Small intestine (tissue), 7 donors: Measurements from ENCODE around the gene HNRNPU. TPM values are rescaled to one million over a fixed set of nuclear protein-coding genes. Genes with fewer than 3 reads are reported as not detected.

Experiments
- DNase-seq, 2 donors: peaks; one replicate each; pipeline versions ENCODE4 v3.0.0 to v3.0.0-alpha.2; 2013
- FAIRE-seq: peaks from 2 replicates; lab custom pipeline; 2012; peaks lifted over from hg19 to GRCh38; lab: Jason Lieb, UNC
- H3K27ac ChIP-seq, 3 donors: one replicate each; pipeline ENCODE4 v1.5.1; 2013; ENCODE audit warnings: low read length in 2 of 3, mild to moderate bottlenecking in 2 of 3, control low read depth in 1 of 3, inconsistent platforms in 1 of 3, low read depth in 1 of 3, moderate library complexity in 1 of 3
- H3K27me3 ChIP-seq, 3 donors: one replicate each; pipeline ENCODE4 v1.6.1; 2013; ENCODE audit warnings: low read length in 3 of 3, inconsistent platforms in 1 of 3; ENCODE audit not compliant: control insufficient read depth in 3 of 3, insufficient read depth in 3 of 3
- H3K36me3 ChIP-seq, 3 donors: one replicate each; pipeline ENCODE4 v1.6.1; 2013; ENCODE audit warnings: low read length in 3 of 3, inconsistent platforms in 1 of 3, low read depth in 1 of 3, mild to moderate bottlenecking in 1 of 3, moderate library complexity in 1 of 3; ENCODE audit not compliant: control insufficient read depth in 3 of 3, insufficient read depth in 2 of 3
- H3K4me1 ChIP-seq, 3 donors: one replicate each; pipeline ENCODE4 v1.6.1; 2013; ENCODE audit warnings: low read length in 2 of 3, inconsistent platforms in 1 of 3, low read depth in 1 of 3, mild to moderate bottlenecking in 1 of 3, moderate library complexity in 1 of 3; ENCODE audit not compliant: control insufficient read depth in 3 of 3, insufficient read depth in 2 of 3
- H3K4me3 ChIP-seq, 3 donors: one replicate each; pipeline ENCODE4 v1.5.1; 2013; ENCODE audit warnings: low read length in 3 of 3, control low read depth in 1 of 3, inconsistent platforms in 1 of 3, low read depth in 1 of 3, mild to moderate bottlenecking in 1 of 3, moderate library complexity in 1 of 3
- H3K9me3 ChIP-seq, 2 donors: one replicate each; pipeline ENCODE4 v1.6.1; 2013; ENCODE audit warnings: low read depth in 1 of 2, low read length in 1 of 2; ENCODE audit not compliant: control insufficient read depth in 2 of 2, insufficient read depth in 1 of 2
- WGBS, 3 donors: extraction: QIAGEN DNeasy Blood & Tissue Kit; methylation state at CpG; one replicate each; pipeline ENCODE4 v1.1.7; 2013; 5-methylcytosine and 5-hydroxymethylcytosine counted together
- polyA plus RNA-seq, 4 donors: library from polyadenylated mRNA; stranded (reverse) in 3 of 4; unstranded in 1 of 4; fragments of 200-250 nt in 3 of 4; fragments of 120-200 nt in 1 of 4; gene quantifications; one replicate each; pipeline versions ENCODE4 v1.2.1 to v1.2.3, GENCODE V29; 2013
- donor health status: healthy with polysubstance abuse.
- donor health status: control.
- donor health status: control.
- donor health status: Bipolar disorder and iron deficiency.
- donor health status: healthy.

HNRNPU gene
- polyA plus RNA-seq, 4 donors, result 84.8 to 395 (median 151) TPM

DNA sequence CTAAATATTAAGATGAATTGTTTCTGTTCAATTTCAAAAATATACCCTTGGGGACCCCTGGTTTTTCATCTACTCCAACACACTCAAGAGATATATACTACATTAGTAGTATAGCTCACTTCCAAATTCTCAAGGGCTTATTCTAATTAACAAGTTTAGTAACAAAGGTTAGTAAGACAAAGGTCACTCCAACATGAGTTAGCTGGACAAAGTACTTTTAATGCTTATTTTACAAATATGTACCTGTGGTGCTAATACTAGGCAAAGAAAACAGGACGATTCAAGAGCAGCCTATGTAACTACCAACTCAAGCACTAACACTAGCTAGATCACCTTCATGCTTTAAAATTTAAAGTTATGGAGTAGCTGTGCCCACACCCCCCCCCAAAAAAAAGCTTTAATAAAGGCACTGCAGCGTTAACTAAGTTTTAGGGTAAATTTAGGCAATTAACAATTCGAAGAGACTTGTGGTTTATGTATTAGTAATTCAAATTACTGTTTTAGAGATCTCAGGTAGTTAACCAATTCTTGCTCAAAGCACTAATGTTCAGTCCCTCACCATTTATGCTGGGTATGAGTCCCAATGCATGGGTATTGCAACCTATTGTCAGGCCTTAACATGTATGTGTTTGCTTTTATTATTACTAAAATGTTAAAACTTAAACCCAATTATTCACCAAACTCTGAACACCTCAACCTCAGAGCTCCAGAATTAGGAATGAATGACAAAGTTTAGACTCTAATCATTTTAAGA lies 14.1 kb downstream of the HNRNPU start:
- no peak overlapping the region for H3K4me3 ChIP-seq
- peak overlapping the region in 1 of 3 donors; percentile 11 for H3K27ac ChIP-seq
- DNase-seq (peak; percentile 45 to 67), FAIRE-seq (no peak)
- no peaks in the 10 kb centered on the region for H3K9me3 ChIP-seq
- peaks cover 0 to 5% (median 0%) of the 10 kb centered on the region in 3 donors for H3K4me1 ChIP-seq
- H3K36me3 ChIP-seq, result peaks cover 9 to 16% (median 10%) of the 10 kb centered on the region in 3 donors
- 37 to 73% (median 47%) methylated on average over 3 of the region's 3 CpGs for WGBS, 3 donors
- no peaks in the 10 kb centered on the region for H3K27me3 ChIP-seq

DNA sequence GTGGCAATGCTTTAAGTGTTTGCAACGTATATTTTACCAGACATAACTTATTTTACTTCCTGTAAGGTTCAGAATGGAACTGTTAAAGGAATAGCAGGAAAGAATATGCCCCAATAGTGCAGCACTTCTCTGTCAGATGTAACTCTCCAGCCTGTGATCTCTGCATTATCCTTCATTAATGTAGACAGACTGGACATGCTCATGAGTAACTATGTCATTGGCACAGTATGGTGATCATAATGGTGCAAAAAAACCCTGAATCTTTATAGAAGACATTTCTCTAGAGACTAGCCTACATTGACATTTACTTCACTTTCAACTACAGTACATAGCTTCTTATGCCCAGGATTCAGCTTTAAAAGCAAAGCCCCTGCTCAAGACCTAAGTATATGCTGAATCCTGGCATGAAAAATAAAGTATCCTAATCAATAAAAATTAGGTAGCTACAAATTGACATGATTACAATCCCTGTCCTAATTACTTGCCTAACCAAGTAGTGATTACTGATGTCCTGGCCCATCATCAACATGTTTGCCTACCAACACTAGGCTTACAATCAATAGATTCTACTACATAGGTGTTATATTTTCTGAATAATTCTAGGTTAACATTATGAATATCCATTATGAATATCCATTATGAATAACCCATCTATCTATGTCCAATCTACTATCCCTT lies 15.0 kb downstream of the HNRNPU start:
- peaks cover 0 to 5% (median 0%) of the 10 kb centered on the region in 3 donors for H3K4me1 ChIP-seq
- DNase-seq (no peak), FAIRE-seq (no peak)
- no peaks in the 10 kb centered on the region for H3K27me3 ChIP-seq
- 37 to 51% (median 49%) methylated on average over 1 of the region's 1 CpG for WGBS, 3 donors
- peaks cover 6 to 18% (median 12%) of the 10 kb centered on the region in 3 donors for H3K36me3 ChIP-seq
- no peaks in the 10 kb centered on the region for H3K9me3 ChIP-seq
- H3K27ac ChIP-seq, result no peak overlapping the region
- no peak overlapping the region for H3K4me3 ChIP-seq

- no peak overlapping the region for H3K27ac ChIP-seq
- H3K4me1 ChIP-seq, result peaks cover 0 to 7% (median 0%) of the 10 kb centered on the region in 3 donors
- H3K4me3 ChIP-seq, result no peak overlapping the region
- peaks cover 2 to 22% (median 15%) of the 10 kb centered on the region in 3 donors for H3K36me3 ChIP-seq
- no peaks in the 10 kb centered on the region for H3K27me3 ChIP-seq
- FAIRE-seq (no peak), DNase-seq (no peak)
- WGBS, 3 donors, result 91 to 96% (median 94%) methylated on average over 6 of the region's 6 CpGs
- no peaks in the 10 kb centered on the region for H3K9me3 ChIP-seq
Measured at GRCh38 chr1:244846653-244847052, 17.7 kb downstream of the HNRNPU start.

DNA sequence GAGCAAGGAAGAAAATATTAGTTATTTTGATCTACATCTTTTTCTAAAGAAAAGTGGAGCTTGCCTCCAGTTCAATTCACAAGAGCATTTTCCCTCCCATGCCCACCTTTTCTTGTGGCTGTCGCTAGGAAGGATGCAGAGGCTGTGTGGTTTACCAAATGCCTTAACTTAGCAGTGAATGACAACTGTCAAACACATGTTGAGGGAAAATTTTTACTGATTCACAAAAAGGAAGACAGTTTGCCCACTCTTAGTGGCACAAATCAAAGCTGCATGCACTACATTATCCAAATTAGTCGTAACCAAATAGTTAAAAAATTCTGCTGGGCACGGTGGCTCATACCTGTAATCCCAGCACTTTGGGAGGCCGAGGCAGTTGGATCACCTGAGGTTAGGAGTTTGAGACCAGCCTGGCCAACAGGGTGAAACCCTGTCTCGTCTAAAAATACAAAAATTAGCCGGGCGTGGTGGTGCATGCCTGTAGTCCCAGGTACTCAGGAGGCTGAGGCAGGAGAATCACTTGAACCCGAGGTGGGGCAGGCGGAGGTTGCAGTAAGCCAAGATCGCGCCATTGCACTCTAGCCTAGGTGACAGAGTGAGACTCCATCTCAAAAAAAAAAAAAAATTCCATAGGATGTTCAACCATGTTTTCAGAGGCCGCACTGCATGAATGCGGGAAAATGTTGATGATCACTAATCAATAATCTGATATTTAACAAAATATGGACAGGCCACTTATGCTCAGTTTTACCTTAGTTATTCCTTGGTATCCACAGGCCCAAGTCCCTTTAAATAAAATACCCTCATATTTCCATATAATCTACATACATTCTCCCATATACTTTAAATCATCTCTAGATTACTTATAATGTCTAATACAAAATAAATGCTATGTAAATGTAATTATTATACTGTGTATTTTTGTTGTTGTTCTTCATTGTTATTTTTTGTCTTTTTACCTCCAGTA lies 19.9 kb downstream of the HNRNPU start:
- peaks cover 2 to 21% (median 14%) of the 10 kb centered on the region in 3 donors for H3K36me3 ChIP-seq
- WGBS, 3 donors, result 80 to 84% (median 83%) methylated on average over 13 of the region's 13 CpGs
- H3K4me1 ChIP-seq, result peaks cover 0 to 21% (median 3%) of the 10 kb centered on the region in 3 donors
- no peak overlapping the region for H3K4me3 ChIP-seq
- H3K27me3 ChIP-seq, result no peaks in the 10 kb centered on the region
- DNase-seq (no peak), FAIRE-seq (no peak)
- no peaks in the 10 kb centered on the region for H3K9me3 ChIP-seq
- H3K27ac ChIP-seq, result no peak overlapping the region

- Histone ChIP-seq H3K27me3 (no peaks in the 10 kb centered on the region), H3K4me3 (no peak overlapping the region), H3K27ac (no peak overlapping the region), H3K36me3 (peaks cover 2 to 23% (median 14%) of the 10 kb centered on the region in 3 donors), H3K4me1 (peaks cover 0 to 22% (median 4%) of the 10 kb centered on the region in 3 donors), H3K9me3 (no peaks in the 10 kb centered on the region)
- WGBS, 3 donors, result 56 to 66% (median 61%) methylated on average over 6 of the region's 6 CpGs
- DNase-seq (no peak), FAIRE-seq (no peak)
Measured at GRCh38 chr1:244843148-244843978, 21.0 kb downstream of the HNRNPU start.

DNA sequence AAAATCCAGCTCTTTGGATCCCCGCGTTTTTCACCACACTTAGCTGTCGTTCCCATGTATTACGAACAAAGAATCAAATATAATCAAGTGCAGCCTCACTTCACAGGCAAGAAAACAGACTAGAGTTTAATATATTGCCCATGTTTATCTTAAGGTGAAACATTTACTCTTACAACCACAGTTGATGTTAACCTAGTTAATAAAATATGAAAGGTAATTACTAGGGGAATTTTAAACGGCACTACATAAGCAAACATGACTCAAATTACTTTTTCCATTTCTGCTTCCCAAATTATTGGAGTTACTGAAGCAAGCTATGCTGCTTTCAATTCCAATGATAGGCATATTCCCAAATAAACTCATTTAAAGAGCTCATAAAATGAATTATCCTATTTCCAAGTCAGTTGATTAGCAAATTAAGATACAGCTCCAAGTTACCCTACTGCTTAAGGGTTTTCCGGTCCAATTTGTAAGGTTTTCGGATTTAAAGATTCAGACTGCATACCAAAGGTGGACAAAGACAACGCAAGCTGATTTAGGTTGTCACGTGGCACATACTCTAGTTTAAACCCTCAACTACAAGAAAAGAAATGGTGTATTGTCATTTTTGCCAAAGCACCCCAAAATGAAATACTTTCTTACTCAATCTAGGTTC lies 22.9 kb downstream of the HNRNPU start:
- H3K36me3 ChIP-seq, result peaks cover 4 to 23% (median 12%) of the 10 kb centered on the region in 3 donors
- H3K9me3 ChIP-seq, result no peaks in the 10 kb centered on the region
- DNase-seq (peak in 1 of 2 donors; percentile 44), FAIRE-seq (no peak)
- H3K27me3 ChIP-seq, result no peaks in the 10 kb centered on the region
- 30 to 67% (median 43%) methylated on average over 9 of the region's 9 CpGs for WGBS, 3 donors
- no peak overlapping the region for H3K4me3 ChIP-seq
- peaks cover 0 to 22% (median 9%) of the 10 kb centered on the region in 3 donors for H3K4me1 ChIP-seq
- peak overlapping the region in 1 of 3 donors; percentile 72 for H3K27ac ChIP-seq

DNA sequence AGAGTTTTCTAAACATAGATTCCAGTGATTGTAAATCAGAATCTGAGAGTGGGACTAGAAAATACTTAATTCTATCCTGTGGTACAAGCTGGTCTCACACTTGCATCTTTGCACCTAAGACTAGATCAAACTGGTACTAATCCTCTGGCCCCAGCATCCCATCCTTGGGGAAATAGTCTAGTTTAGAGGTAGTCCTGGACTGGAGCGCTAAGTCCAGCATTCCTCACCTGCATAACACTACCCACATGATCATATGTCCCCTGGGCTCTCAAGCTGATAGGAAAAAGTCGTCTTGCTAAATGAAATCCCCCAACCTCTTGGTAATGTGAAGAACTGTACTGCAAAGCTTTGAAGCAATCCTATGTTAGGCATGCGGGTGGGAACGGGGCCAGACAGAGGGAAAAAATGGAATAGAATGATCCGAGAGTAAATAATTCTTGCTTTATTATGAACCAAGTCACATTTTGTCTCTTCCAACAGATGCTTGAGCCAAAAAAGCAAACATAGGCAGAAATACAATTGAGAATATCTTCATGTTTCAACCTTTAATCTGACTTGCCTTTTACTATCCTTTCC lies 24.0 kb downstream of the HNRNPU start:
- peak in 1 of 2 donors; percentile 46 for DNase-seq
- 61 to 74% (median 73%) methylated on average over 5 of the region's 5 CpGs for WGBS, 3 donors
- H3K27ac ChIP-seq, result peak overlapping the region in 1 of 3 donors; percentile 72
- peaks cover 2 to 13% (median 10%) of the 10 kb centered on the region in 3 donors for H3K36me3 ChIP-seq
- no peaks in the 10 kb centered on the region for H3K9me3 ChIP-seq
- FAIRE-seq, result no peak
- H3K27me3 ChIP-seq, result no peaks in the 10 kb centered on the region
- H3K4me3 ChIP-seq, result no peak overlapping the region
- H3K4me1 ChIP-seq, result peaks cover 0 to 22% (median 9%) of the 10 kb centered on the region in 3 donors
